Measurements from ENCODE around the gene DBR1.

The DBR1 gene

DNA sequence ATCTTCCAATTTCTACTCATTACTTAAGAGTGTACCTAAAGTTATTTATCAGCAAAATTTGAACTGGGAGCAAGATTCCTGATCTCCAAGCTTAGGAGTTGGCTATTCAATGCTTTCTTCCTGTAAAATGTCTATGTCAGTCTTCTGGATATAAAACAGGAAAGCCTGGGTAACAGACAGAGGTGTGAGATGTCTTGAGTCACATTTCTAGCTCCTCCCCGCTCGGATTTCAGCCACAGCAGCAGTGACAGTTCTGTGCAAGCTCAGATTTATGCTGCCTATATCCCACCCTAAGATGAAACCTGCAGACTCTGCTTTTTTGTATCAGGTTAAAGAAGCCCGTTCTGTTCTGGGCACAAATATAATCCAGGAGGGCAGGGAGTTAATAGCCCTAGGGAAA is 10.3 kb upstream of the DBR1 start:
- peaks cover 5% of the 10 kb centered on the region for H3K36me3 Mint-ChIP-seq (ENCODE audit: low read depth)
- H3K4me1 Mint-ChIP-seq, result peaks cover 27% of the 10 kb centered on the region
- peaks cover 17% of the 10 kb centered on the region for H3K27me3 Mint-ChIP-seq (ENCODE audit: low read depth)
- TF ChIP-seq, protein P1, sequence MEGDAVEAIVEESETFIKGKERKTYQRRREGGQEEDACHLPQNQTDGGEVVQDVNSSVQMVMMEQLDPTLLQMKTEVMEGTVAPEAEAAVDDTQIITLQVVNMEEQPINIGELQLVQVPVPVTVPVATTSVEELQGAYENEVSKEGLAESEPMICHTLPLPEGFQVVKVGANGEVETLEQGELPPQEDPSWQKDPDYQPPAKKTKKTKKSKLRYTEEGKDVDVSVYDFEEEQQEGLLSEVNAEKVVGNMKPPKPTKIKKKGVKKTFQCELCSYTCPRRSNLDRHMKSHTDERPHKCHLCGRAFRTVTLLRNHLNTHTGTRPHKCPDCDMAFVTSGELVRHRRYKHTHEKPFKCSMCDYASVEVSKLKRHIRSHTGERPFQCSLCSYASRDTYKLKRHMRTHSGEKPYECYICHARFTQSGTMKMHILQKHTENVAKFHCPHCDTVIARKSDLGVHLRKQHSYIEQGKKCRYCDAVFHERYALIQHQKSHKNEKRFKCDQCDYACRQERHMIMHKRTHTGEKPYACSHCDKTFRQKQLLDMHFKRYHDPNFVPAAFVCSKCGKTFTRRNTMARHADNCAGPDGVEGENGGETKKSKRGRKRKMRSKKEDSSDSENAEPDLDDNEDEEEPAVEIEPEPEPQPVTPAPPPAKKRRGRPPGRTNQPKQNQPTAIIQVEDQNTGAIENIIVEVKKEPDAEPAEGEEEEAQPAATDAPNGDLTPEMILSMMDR (IDR thresholded peaks at IDR 0.05; ENCODE audit: unreplicated experiment in 3 of 3), result no peak
- H3K9me3 Mint-ChIP-seq, result no peaks in the 10 kb centered on the region
- H3K27ac Mint-ChIP-seq, result peak overlapping the region in 1 of 3 experiments; percentile 20
- peak overlapping the region; percentile 5 to 97 (median 97) for H3K4me3 Mint-ChIP-seq

DNA sequence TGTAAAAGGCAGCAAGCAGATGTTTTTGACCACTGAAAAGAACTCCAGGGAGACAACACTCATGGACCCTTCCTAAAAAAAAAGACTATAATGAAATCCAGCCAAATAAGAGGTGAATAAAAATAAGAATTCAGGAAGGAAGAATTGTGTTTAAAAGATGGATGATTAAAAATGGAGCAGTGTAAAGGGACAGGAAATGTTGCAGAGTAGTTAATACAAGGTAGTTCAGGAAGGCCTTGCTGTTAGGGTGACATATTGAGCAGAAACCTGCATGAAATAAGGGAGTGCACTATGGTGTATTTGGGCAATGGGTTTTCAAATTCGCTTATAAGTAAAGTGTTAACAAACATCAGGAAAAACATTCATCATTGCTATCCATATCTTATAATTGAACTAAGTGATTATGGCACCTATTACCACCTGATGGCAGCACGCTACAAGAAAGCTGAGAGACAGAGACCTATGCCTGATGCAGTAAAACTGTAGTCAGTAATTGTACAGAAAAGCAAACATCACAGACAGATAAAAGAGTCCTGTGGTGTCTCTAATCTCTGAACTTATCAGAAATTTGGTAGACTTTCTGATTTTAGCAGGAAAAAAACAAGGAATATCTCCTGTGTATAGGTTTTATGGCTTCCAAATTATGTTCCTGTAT is 5.8 kb upstream of the DBR1 start:
- no peak overlapping the region for H3K27ac Mint-ChIP-seq

DNA sequence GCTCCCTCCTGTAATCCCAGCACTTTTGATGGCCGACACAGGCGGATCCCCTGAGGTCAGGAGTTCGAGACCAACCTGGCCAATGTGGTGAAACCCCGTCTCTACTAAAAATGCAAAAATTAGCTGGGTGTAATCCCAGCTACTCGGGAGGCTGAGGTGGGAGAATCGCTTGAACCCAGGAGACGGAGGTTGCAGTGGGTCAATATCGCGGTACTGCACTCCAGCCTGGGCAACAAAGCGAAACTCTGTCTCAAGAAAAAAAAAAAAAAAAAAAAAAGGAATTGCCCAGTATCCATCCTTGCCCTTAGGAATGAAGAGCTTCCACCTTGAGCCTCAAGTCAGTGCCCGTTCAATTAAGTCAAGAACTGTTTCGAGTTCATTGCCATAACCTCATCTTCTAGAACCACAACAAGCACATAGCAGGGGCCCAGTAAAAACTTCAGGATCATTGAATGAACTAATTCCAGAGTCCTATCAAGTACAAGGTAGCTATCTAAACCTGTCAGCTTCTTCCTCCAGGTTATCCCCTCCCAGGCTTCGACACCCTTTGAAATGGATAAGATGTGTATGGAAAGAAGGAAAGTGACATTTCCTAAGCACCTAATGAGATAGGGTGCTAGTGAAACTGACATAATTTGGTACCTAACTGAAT is 826 bp downstream of the DBR1 start:
- peak overlapping the region; percentile 96 to 99 (median 97) for H3K27ac Mint-ChIP-seq
- H3K9me3 Mint-ChIP-seq, result no peaks in the 10 kb centered on the region
- TF ChIP-seq, protein P1 (IDR thresholded peaks at IDR 0.05; ENCODE audit: unreplicated experiment in 3 of 3), result no peak
- H3K4me1 Mint-ChIP-seq, result peaks cover 15% of the 10 kb centered on the region
- peaks cover 25% of the 10 kb centered on the region for H3K36me3 Mint-ChIP-seq (ENCODE audit: low read depth)
- no peaks in the 10 kb centered on the region for H3K27me3 Mint-ChIP-seq (ENCODE audit: low read depth)
- H3K4me3 Mint-ChIP-seq, result peak overlapping the region; percentile 97 to 100 (median 99)

More for the DNA sequence above, 5.8 kb upstream of the DBR1 start:
- peaks cover 17% of the 10 kb centered on the region for H3K27me3 Mint-ChIP-seq (ENCODE audit: low read depth)
- TF ChIP-seq, protein P1 (IDR thresholded peaks at IDR 0.05; ENCODE audit: unreplicated experiment in 3 of 3), result peak; percentile 34 to 49 (median 36)
- no peaks in the 10 kb centered on the region for H3K4me1 Mint-ChIP-seq
- H3K36me3 Mint-ChIP-seq (ENCODE audit: low read depth), result no peaks in the 10 kb centered on the region
- no peaks in the 10 kb centered on the region for H3K9me3 Mint-ChIP-seq
- no peak overlapping the region for H3K4me3 Mint-ChIP-seq

DNA sequence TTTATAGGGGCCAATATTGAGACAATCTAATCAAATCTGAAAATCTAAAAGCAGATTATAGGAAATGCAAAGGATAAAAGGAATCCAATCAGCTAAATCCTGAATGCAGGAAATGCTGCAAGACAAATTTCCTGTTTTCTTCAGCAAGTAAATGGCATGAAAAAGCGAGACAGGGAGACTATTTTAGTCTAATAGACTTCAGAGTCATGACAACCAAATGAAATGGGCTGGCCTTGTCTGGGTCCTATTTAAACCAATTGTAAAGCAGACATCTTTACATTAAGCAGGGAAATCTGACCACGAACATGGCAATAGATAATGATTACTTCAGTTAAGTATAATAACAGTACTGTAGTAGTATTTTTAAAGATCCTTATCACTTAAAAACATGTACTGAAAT is 2.1 kb downstream of the DBR1 start:
- TF ChIP-seq, protein P1 (IDR thresholded peaks at IDR 0.05; ENCODE audit: unreplicated experiment in 3 of 3), result no peak
- H3K27me3 Mint-ChIP-seq (ENCODE audit: low read depth), result no peaks in the 10 kb centered on the region
- H3K4me3 Mint-ChIP-seq, result peak overlapping the region; percentile 77 to 97 (median 80)

DNA sequence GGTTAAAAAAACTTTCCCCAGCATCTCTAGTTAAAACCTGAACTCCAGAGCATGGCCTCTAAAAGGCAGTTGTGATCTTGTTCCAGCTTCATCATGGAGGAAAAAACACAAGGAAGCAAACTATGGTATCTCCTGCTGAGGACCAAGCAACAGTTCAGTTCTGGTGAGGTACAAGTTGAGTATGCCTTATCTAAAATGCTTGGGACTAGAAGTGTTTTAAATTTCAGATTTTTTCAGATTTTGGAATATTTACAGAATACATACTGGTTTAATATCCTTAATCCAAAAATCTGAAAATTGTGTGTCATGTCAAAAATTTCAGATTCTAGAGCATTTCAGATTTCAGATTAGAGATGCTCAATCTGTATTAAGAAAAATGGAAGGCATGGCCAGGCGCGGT is 9.7 kb downstream of the DBR1 start:
- H3K27ac Mint-ChIP-seq, result no peak overlapping the region

More for the DNA sequence above, 2.1 kb downstream of the DBR1 start:
- Mint-ChIP-seq H3K36me3 (ENCODE audit: low read depth) (peaks cover 30% of the 10 kb centered on the region), H3K9me3 (no peaks in the 10 kb centered on the region), H3K27ac (no peak overlapping the region), H3K4me1 (peaks cover 15% of the 10 kb centered on the region)

More for the DNA sequence above, 9.7 kb downstream of the DBR1 start:
- no peaks in the 10 kb centered on the region for H3K27me3 Mint-ChIP-seq (ENCODE audit: low read depth)
- H3K4me1 Mint-ChIP-seq, result no peaks in the 10 kb centered on the region
- no peak overlapping the region for H3K4me3 Mint-ChIP-seq
- TF ChIP-seq, protein P1 (IDR thresholded peaks at IDR 0.05; ENCODE audit: unreplicated experiment in 3 of 3), result no peak
- H3K36me3 Mint-ChIP-seq (ENCODE audit: low read depth), result peaks cover 64% of the 10 kb centered on the region
- H3K9me3 Mint-ChIP-seq, result no peaks in the 10 kb centered on the region
